CD4-positive, alpha-beta T cell treated with Interleukin-4 for 4 hours (primary cell): ENCODE results near the gene SNRNP27.
"Not testable (repeated sequence)": the region's sequence is repeated elsewhere in the genome, so short reads cannot be mapped to it uniquely, and the experiment has no call there.

ENCODE experiments used
- DNase-seq: peaks from one replicate; pipeline ENCODE4 v3.0.0-alpha.2; 2020

The SNRNP27 gene

DNA sequence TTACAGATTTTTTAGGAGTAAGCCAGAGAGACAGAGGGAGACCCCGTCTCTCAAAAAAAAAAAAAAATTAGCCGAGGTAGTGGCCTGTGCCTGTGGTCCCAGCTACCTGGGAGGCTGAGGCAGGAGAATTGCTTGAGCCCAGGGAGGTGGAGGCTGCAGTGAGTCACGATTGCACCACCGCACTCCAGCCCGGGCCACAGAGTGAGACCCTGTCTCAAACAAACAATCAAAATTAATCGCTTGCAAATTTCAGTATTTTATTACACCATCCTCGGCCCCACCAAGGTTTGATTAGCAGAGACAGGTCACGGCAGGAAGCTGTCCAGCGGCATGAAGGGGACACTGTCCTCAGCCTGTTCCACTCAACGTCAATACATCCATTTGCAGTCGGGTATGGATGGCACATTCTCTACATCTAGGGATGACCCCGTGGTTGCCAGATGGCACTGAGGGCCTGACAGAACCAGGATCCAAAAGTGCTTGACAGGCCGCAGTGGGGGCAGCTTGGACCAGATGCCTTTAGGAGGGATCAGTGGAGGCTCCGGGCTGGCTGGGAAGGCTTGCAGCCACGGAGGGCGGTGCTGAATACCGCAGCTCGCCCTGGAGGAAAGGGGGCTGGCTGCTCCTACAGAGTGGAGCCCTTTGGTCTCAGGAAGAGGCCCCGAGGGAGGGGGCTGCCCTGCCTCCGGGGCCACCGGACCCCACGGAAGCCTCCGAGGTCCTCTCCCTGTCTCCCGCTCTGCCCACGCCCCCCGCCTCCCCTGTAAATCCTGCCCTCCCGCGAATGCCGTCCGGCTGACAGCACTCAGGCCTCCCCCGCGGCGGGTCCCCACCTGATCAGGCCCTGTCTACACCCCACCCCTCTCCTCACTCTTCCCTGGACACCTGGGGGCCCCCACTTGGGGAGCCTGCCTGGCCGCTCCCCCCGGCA is 54.5 kb downstream of the SNRNP27 start:
- DNase-seq, result no peak

DNA sequence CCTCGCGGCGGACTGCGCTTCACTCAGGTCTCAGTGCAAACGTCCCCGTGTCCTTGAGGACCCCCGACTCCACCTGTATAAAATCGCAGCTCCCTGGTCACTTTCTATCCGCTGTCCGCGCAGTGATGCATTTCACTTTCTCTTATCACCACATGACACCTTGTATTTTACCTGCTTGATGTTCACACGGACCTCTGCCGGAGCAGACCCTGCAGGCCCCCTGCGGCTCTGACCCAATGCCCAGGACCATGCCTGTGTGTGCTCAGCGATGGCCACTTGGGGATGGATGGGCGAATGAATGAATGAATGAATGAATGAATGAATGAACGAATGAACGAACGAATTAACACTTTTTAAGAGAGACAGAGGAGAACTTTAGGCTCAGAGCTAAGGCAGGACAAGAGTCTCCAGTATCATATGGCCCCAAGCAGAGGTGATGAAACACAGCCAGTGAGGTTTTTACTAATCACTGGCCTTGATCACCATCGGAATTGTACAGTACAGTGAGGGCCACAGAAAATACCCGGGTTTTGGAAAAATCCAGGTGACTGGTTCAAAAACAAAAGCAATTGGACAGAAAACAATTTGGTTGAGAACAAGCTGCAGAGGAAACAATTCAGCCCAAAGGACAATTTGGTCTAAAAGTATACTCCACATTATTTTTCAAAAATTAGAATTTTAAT is 55.3 kb downstream of the SNRNP27 start:
- no peak for DNase-seq

DNA sequence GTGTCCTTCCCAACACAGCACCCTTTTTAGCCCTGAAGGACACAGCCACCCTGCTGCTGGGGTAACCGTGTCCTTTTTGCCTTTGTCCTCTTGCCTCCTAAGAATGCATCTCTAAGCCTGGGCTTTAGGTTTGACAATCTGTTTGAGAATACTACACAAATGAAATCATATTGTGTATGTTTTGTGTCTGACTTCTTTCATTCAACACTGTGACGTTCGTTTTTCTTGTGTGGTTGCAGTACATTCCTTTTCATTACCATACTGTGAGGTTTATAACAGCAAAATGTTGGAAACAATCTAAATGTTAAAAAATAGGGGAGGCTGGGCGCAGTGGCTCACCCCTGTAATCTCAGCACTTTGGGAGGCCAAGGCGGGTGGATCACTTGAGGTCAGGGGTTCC is 56.5 kb downstream of the SNRNP27 start:
- no peak for DNase-seq

DNA sequence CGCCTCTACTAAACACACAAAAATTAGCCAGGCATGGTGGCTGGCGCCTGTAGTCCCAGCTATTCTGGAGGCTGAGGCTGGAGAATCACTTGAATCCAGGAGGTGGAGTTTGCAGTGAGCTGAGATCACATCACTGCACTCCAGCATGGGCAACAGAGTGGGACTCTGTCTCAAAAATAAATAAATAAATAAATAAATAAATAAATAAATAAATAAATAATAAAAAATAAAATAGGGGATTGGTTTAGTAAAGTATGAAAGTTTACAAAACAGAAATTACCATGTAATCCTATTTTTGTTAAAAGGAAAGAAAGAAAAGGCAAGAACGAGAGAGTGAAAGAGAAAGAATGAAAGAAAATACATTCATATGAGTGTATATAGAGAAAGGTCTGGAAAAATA is 56.9 kb downstream of the SNRNP27 start:
- DNase-seq, result not testable (repeated sequence)

DNA sequence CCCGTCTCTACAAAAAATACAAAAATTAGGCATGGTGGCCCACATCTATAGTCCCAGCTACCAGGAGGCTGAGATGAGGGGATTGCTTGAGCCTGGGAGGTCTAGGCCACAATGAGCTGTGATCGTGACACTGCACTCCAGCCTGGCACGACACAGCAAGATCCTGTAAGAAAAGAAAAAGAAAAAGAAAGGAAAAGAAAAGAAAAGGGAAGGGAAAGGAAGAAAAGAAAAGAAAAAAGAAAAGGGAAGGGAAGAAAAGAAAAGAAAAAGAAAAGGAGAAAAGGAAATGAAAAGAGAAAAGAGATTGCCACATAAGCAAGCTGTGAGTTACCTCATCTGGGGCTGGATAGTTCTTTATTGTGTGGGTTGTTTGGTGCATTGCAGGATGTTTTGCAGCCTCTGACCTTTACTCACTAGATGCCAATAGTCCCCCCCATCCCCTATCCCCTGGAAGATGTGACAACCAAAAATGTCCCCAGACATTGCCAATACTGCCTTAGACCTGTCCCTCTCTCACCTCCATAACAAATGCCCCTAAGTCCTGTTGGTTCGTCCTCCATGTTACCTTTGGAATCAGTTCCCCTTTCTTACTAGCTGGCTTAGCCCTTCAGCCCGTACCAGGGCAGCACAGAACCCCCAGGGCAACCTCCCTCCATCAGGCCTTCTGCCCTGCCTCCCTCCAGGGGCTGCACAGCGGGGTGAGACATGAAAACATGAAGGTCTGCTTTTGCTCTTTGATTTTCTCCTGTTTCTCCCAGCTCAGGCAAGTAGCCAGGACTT is 58.8 kb downstream of the SNRNP27 start:
- no peak for DNase-seq

DNA sequence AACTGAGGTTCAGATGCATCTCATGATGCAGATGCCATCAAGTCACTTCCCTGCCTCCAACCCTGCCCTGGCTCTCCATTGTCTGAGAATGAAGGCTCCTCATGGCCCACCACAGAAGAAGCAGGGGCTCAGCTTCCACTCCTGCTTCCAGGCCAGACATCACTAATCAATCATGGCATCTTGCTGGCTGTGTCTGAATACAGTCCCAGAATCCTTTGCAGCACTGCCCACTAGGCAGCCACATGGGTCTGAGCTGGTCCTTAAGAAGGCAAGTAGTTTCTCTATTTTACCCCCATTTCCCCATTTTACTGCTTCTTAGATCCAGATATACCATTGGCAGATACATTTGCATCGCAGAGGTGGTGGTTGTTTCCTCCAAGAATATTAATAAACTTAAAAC is 60.3 kb downstream of the SNRNP27 start:
- DNase-seq, result no peak
